Activated naive CD8-positive, alpha-beta T cell treated with anti-CD3 and anti-CD28 coated beads for 36 hours (primary cell): ENCODE data around the gene STK4. TPM values are rescaled to one million over a fixed set of nuclear protein-coding genes. Genes with fewer than 3 reads are reported as not detected.

Experiments
- DNase-seq: peaks from one replicate; pipeline ENCODE4 v3.0.0; 2021
- H3K27ac Mint-ChIP-seq: one replicate; pipeline ENCODE4 v1.8.0; 2022; ENCODE audit warnings: mild to moderate bottlenecking, moderate library complexity, mixed read lengths
- H3K27me3 Mint-ChIP-seq: one replicate; pipeline ENCODE4 v1.8.0; 2022; ENCODE audit warnings: mild to moderate bottlenecking, mixed read lengths
- H3K36me3 Mint-ChIP-seq: one replicate; pipeline ENCODE4 v1.8.0; 2021; ENCODE audit warnings: mild to moderate bottlenecking, mixed read lengths
- H3K4me1 Mint-ChIP-seq: one replicate; pipeline ENCODE4 v1.8.0; 2021; ENCODE audit warnings: mixed read lengths
- H3K4me3 Mint-ChIP-seq: one replicate; pipeline ENCODE4 v1.8.0; 2022; ENCODE audit warnings: mild to moderate bottlenecking, moderate library complexity, mixed read lengths
- H3K9me3 Mint-ChIP-seq: one replicate; pipeline ENCODE4 v1.8.0; 2022; ENCODE audit warnings: mixed read lengths
- total RNA-seq, 2 experiments: library from RNA; stranded (reverse); gene quantifications; one replicate each; pipeline ENCODE4 v1.2.3, GENCODE V29; 2021

Gene STK4
- total RNA-seq, 2 experiments from 2014 or later = 180 to 198 TPM

DNA sequence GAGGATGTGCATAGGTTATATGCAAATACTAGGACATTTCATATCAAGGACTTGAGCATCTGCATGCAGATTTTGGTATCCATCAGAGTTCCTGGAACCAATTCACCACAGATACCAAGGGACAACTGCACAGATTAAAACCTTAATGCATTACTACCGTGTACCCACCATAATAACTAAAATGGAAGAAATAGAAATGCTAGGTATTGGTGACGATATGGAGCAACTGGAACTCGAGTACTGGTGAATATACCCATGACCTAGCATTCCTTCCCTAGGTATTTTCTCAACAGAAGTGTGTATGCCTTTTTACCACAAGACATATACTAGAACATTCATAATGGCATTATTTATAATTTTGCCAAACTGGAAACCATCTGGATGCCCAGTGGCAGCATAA lies 116.2 kb downstream of the STK4 start:
- peaks cover 14% of the 10 kb centered on the region for H3K9me3 Mint-ChIP-seq
- DNase-seq = no peak
- H3K4me3 Mint-ChIP-seq = no peak overlapping the region
- H3K27ac Mint-ChIP-seq = no peak overlapping the region
- H3K27me3 Mint-ChIP-seq = no peaks in the 10 kb centered on the region
- H3K36me3 Mint-ChIP-seq = peaks cover 85% of the 10 kb centered on the region
- peaks cover 11% of the 10 kb centered on the region for H3K4me1 Mint-ChIP-seq

DNA sequence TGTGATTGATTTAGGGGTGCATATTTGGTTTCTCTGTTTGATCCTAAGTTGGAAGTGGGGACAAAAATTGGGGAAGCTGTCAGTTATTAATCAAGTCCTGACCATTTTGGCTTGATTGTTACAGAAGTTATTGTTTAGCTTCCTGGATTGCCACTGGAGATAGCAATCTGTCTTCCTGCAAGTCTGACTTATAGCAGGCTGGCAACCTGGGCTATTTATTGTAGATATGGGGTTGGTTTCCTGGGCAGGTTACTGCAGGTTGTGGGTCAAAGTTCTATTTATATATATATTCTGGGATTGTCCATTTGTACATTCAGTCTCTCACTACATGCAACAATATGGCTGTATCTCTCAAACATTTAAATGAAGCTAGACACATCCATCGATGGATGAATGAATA lies 116.8 kb downstream of the STK4 start:
- Mint-ChIP-seq H3K4me3 (no peak overlapping the region), H3K4me1 (peaks cover 11% of the 10 kb centered on the region), H3K9me3 (peaks cover 14% of the 10 kb centered on the region), H3K36me3 (peaks cover 87% of the 10 kb centered on the region), H3K27ac (peak overlapping the region; percentile 57), H3K27me3 (no peaks in the 10 kb centered on the region)
- DNase-seq = no peak

DNA sequence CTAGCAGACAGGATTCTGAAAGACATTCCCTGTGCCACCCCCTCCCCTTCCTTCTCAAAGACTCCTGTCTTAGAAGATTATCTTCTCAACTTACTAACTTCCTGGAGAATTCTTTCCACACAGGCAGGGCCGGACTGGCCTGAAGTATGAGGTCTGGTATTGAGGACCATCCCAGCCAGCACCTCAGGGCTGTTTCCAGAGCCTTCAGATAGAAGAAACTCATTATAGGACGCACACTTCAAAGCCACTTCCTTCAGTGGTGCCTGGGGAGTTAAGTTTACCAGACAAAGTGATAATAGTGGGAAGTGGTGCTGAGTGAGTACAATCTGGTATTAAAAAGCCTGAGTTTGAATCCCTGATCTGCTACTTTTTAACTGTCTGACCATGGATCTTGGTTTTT lies 119.0 kb downstream of the STK4 start:
- Mint-ChIP-seq H3K27ac (peak overlapping the region; percentile 20), H3K4me3 (no peak overlapping the region), H3K4me1 (peaks cover 11% of the 10 kb centered on the region), H3K9me3 (peaks cover 12% of the 10 kb centered on the region), H3K27me3 (no peaks in the 10 kb centered on the region), H3K36me3 (peaks cover 68% of the 10 kb centered on the region)
- DNase-seq = no peak

DNA sequence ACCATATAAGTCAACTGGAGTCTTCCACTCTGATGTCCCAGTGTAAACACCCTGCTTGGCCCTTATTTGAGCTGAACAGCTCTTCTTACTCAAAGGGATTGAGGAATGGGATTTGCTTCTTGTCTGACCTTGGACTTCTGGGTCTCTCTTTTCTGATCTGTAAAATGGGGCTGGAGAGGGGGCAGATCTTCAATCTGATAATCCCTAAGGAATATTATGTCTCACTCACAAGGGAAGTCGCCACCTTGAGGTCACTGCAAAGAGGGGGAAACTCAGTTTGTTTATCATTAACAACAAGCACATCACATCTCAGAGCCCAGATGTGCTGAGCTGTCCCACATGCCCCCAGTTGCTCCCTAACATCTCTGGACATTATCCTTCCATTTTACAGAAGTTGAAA lies 119.6 kb downstream of the STK4 start:
- no peak for DNase-seq
- H3K4me3 Mint-ChIP-seq = no peak overlapping the region
- H3K36me3 Mint-ChIP-seq = peaks cover 62% of the 10 kb centered on the region
- H3K9me3 Mint-ChIP-seq = peaks cover 11% of the 10 kb centered on the region
- H3K27me3 Mint-ChIP-seq = no peaks in the 10 kb centered on the region
- H3K4me1 Mint-ChIP-seq = peaks cover 11% of the 10 kb centered on the region
- peak overlapping the region; percentile 10 for H3K27ac Mint-ChIP-seq

DNA sequence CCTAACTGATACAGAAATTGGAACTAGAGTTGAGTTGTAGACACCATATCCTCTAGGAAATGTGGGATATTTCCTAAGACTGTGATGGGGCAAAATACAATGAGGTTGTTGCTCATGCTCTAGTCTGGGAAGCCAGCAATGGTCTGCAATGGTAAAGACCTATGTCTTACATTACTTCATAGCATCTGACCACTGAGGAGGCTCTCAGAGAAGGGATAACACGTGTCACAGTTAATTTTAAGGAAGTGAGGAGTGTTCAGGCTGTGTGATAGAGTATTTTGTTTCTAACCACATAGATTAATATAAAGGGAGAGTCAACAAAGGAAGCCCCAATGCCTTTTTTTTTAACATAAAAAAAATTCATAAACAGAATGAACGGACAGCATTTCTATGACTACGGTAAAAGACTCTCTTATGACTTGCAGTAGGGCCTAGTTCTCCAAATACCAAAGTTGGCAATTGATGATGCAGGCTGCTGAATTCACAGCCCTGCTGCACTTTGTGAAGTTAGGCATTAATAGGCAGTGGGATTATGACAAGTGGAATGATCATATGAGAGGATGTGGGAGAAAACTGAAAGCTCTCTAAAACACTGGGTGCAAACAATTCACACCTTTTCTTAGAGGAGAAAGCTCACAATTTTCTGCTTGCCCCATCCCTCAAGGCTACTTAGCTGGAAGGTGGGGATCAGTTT lies 120.9 kb downstream of the STK4 start:
- Mint-ChIP-seq H3K36me3 (peaks cover 48% of the 10 kb centered on the region), H3K4me3 (no peak overlapping the region), H3K27me3 (no peaks in the 10 kb centered on the region), H3K4me1 (peaks cover 11% of the 10 kb centered on the region), H3K9me3 (peaks cover 4% of the 10 kb centered on the region), H3K27ac (no peak overlapping the region)
- no peak for DNase-seq

DNA sequence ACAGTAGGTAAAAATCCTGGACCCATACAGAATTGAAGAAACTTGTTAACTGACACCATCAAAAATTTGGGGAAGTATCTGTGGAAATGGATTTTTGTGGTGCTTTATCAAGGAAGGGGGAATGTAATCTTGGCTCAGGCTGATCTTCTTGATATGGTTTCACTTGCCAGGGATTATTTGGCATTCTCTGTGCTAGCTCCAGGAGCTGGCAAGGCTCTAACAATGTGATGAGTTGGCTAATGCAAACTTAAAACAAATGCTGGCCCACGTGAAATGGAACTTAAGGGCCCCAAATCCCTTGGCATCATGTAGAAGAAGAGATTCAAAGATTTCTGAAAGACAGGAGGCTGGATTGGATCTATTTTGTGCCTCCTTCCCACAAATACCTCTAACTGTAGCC lies 121.5 kb downstream of the STK4 start:
- DNase-seq = no peak
- Mint-ChIP-seq H3K27me3 (no peaks in the 10 kb centered on the region), H3K4me3 (no peak overlapping the region), H3K9me3 (peaks cover 2% of the 10 kb centered on the region), H3K36me3 (peaks cover 42% of the 10 kb centered on the region), H3K27ac (no peak overlapping the region), H3K4me1 (peaks cover 11% of the 10 kb centered on the region)

DNA sequence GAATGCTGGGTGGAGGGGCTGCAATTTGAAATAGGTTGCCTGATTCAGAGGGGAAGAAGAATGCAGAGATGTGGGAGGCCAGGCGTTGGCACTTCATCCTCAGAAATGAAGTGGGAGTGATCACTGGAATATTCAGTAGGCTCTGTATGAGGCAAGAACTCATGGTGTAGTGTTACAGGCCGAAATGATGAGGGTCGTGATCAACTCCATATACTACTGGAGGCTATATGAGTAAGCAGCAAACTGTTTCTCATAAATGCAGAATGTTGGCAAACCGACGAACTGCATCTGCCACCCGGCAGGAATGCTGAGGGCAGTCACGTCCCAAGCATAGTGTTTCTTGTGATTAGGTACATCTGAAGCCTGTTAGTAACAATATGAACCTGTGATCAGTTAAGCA lies 121.9 kb downstream of the STK4 start:
- H3K36me3 Mint-ChIP-seq = peaks cover 38% of the 10 kb centered on the region
- no peak overlapping the region for H3K4me3 Mint-ChIP-seq
- H3K4me1 Mint-ChIP-seq = peaks cover 11% of the 10 kb centered on the region
- H3K27me3 Mint-ChIP-seq = no peaks in the 10 kb centered on the region
- peaks cover 2% of the 10 kb centered on the region for H3K9me3 Mint-ChIP-seq
- DNase-seq = no peak
- no peak overlapping the region for H3K27ac Mint-ChIP-seq

DNA sequence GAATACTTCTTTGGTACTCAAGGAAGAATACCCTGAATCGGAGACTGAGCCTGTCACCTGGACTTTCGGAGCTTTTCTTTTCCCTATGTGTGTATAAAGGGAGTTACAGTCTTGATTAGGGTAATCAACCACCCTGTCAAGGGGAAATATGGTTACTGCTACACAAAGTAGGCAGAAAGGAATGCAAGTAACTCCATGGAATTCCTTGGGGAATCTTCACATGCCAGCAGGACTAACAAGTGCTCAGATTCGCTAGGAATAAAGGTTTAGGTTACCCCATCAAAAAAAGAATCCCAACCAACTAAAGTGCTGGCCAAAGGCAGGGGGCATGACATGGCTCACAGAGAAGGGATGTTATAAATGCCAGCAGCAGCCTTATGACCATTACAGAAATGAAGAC lies 124.2 kb downstream of the STK4 start:
- H3K36me3 Mint-ChIP-seq = peaks cover 19% of the 10 kb centered on the region
- H3K4me1 Mint-ChIP-seq = peaks cover 5% of the 10 kb centered on the region
- DNase-seq = no peak
- H3K9me3 Mint-ChIP-seq = no peaks in the 10 kb centered on the region
- H3K27me3 Mint-ChIP-seq = no peaks in the 10 kb centered on the region
- H3K4me3 Mint-ChIP-seq = no peak overlapping the region
- H3K27ac Mint-ChIP-seq = no peak overlapping the region

DNA sequence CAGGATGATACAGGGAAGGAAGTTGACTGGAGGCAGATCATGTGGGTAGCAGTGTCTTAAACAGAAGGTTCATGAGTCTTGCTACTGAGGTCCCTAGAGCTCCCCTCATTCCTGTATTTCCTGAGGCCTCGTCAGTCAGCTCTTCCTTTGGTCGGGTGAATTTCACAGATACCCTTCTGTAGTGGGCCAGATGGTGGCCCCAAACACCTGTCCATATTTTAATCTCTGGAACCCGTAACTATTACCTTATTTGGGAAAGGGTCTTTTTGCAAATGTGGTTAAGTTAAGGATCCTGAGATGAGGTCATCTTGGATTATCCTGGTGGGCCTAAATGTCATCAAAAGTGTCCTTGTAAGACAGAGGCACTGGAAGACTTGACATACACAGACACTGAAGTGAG lies 125.1 kb downstream of the STK4 start:
- peaks cover 2% of the 10 kb centered on the region for H3K4me1 Mint-ChIP-seq
- H3K9me3 Mint-ChIP-seq = no peaks in the 10 kb centered on the region
- H3K27ac Mint-ChIP-seq = no peak overlapping the region
- no peaks in the 10 kb centered on the region for H3K27me3 Mint-ChIP-seq
- H3K36me3 Mint-ChIP-seq = peaks cover 10% of the 10 kb centered on the region
- DNase-seq = no peak
- H3K4me3 Mint-ChIP-seq = no peak overlapping the region

DNA sequence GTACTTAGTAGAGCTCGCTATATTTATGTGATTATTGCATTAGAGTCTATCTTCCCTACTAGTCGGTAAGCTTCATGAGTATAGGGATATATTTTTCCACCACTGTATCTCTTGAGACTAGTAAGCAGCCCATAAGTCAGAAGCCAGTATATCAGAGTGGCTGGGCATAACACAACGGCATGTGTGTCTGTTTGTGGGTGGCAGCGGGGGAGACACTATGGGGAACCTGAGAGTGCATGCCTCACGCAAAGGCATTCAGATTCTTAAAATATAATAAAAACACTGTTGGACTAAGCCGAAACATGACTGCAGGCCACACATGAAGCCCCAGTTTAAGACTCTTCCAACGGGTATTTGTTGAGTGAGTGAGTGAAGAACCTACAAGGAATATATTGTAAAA lies 126.6 kb downstream of the STK4 start:
- Mint-ChIP-seq H3K4me1 (peaks cover 4% of the 10 kb centered on the region), H3K27me3 (peaks cover 12% of the 10 kb centered on the region), H3K27ac (no peak overlapping the region), H3K4me3 (no peak overlapping the region), H3K9me3 (no peaks in the 10 kb centered on the region), H3K36me3 (peaks cover 2% of the 10 kb centered on the region)
- DNase-seq = no peak

DNA sequence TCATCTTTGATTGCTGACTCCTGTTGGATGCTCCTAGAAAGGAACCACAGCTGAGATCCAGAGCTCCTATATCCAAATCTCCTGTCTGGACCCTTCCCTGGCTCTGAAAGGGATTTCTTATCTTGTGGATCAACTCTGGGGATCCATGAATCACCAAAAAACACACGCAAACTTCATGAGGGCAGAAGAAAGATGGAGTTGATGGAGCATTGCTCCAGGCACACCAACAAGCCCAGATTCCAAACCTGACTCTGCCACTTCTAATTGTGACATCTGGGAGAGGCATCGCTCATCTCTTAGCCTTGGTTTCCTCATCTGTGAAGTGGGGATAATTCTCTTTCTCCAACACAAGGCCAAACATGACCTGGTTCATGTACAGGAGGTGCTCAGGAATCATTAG lies 127.9 kb downstream of the STK4 start:
- no peak overlapping the region for H3K4me3 Mint-ChIP-seq
- no peaks in the 10 kb centered on the region for H3K36me3 Mint-ChIP-seq
- H3K9me3 Mint-ChIP-seq = no peaks in the 10 kb centered on the region
- DNase-seq = no peak
- H3K4me1 Mint-ChIP-seq = peaks cover 8% of the 10 kb centered on the region
- peaks cover 20% of the 10 kb centered on the region for H3K27me3 Mint-ChIP-seq
- H3K27ac Mint-ChIP-seq = no peak overlapping the region

DNA sequence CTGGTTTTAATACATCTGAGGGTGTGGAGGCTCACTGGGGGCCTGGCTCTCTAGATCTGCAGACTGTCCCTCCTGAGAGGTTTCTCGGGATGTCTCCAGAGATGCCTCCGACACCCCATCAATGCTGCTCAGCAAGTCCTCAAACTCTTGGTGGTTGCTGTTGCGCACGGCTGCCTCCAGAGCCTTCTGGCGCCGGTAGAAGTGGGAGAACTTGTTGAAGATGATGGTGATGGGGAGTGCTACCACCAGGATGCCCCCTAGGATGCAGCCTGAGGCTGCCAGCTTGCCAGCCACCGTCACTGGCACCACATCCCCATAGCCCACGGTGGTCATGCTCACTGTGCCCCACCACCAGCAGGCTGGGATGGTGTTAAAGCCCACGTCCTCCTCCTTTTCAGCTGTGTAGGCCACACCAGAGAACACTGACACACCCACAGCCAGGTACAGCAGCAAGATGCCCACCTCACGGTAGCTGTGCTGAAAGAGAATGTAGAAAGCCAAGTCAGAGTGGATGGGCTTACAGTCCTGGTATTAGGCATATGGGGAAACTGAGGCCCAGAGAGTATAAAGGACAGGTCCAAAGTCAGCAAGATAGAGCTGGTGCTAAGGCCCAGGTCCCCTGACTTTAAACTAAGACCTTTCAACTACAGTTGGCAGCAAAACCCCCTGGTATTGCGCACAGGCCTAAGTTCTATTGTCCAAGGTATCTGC lies 128.7 kb downstream of the STK4 start:
- Mint-ChIP-seq H3K27ac (no peak overlapping the region), H3K9me3 (no peaks in the 10 kb centered on the region)

DNA sequence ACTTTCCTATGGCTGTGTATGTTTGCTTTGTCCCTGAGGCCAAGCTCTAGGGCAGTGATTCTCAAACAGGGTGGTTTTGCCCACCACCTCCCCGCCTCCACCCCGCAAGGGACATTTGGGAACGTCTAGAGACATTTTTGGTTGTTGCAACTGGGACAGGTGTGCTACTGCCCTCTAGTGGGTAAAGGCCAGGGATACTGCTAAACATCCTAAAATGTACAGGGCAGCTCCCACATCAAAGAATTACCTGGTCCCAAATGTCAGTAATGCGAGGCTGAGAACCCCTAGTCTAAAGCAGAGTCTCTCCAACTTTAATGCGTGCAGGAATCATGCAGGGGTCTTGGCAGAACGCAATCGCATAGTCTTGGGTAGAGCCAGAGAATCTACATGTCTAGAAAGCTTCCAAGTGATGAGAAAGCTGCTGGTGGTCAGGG lies 129.5 kb downstream of the STK4 start:
- peak; percentile 45 for DNase-seq
- H3K36me3 Mint-ChIP-seq = no peaks in the 10 kb centered on the region
- no peaks in the 10 kb centered on the region for H3K9me3 Mint-ChIP-seq
- peaks cover 10% of the 10 kb centered on the region for H3K4me1 Mint-ChIP-seq
- H3K4me3 Mint-ChIP-seq = no peak overlapping the region
- H3K27me3 Mint-ChIP-seq = peaks cover 36% of the 10 kb centered on the region
- no peak overlapping the region for H3K27ac Mint-ChIP-seq

More for the DNA sequence above, 128.7 kb downstream of the STK4 start:
- Mint-ChIP-seq H3K4me3 (no peak overlapping the region), H3K36me3 (no peaks in the 10 kb centered on the region), H3K27me3 (peaks cover 28% of the 10 kb centered on the region), H3K4me1 (peaks cover 9% of the 10 kb centered on the region)
- no peak for DNase-seq

DNA sequence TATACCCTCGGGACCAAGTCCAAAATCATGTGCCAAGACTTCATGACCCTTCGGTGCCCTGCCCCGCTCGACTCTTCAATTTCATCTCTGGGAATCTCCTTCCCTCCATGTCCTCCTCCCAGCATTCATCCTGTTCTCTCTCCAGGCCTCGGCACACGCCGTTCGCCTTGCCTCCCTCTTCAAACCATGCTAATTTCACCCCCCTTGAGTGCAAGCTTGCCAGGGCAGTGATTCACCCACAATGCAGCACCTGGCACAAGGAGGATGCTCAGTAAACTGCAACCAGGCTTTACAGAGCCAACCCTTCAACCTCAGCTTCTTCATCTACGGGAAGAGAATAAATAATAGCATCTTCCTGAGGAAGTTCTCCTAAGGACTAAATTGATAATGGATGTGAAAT lies 130.5 kb downstream of the STK4 start:
- Mint-ChIP-seq H3K9me3 (no peaks in the 10 kb centered on the region), H3K27me3 (peaks cover 43% of the 10 kb centered on the region), H3K27ac (no peak overlapping the region), H3K36me3 (no peaks in the 10 kb centered on the region), H3K4me3 (no peak overlapping the region), H3K4me1 (peaks cover 15% of the 10 kb centered on the region)
- no peak for DNase-seq

DNA sequence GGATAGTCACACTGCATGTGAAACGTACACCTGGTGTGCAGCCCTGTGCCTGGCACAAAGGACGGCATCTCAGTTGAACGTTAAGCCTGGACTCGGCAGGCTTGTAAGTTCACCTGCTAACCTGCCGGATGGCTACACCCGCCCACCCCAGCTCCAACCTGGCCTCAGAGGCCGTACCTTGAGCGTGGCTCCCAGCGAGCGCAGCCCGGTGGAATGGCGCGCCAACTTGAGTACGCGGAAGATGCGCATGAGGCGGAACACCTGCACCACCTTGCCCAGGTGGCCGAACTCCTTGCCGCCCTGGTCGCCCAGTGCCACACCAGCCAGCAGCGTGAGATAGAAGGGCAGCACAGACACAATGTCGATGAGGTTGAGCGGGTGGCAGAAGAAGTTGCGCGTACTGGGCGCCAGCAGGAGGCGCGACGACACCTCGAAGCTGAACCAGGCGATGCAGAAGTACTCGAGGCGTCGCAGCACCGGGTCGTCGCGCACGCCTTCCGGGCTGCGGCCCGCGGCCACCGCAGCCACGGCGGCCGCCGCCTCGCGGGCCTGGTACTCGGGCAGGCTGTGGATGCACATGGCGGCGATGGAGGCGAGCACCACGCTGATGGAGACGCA lies 131.3 kb downstream of the STK4 start:
- Mint-ChIP-seq H3K36me3 (no peaks in the 10 kb centered on the region), H3K27ac (peak overlapping the region; percentile 48), H3K27me3 (peaks cover 48% of the 10 kb centered on the region), H3K4me1 (peaks cover 15% of the 10 kb centered on the region), H3K9me3 (no peaks in the 10 kb centered on the region), H3K4me3 (peak overlapping the region; percentile 59)
- DNase-seq = peak; percentile 59
